PFSK-1 (cell line): Measurements from ENCODE around the gene PPM1M.

Experiments used
- SIN3A ChIP-seq: IDR thresholded peaks from 2 replicates; pipeline ENCODE4 v1.6.1; 2012; ENCODE audit warnings: mild to moderate bottlenecking, low read length, moderate library complexity, borderline replicate concordance; ENCODE audit not compliant: insufficient read depth
- TF ChIP-seq, protein P1 (sequence below), 2 experiments: IDR thresholded peaks; 2 replicates each; pipeline versions ENCODE4 v1.6.1 to v1.8.0; 2011 to 2012; ENCODE audit warnings: low read depth in 2 of 2, low read length in 2 of 2, control low read depth in 1 of 2, inconsistent platforms in 1 of 2, mild to moderate bottlenecking in 1 of 2, moderate library complexity in 1 of 2; ENCODE audit not compliant: insufficient read depth in 1 of 2

DNA sequence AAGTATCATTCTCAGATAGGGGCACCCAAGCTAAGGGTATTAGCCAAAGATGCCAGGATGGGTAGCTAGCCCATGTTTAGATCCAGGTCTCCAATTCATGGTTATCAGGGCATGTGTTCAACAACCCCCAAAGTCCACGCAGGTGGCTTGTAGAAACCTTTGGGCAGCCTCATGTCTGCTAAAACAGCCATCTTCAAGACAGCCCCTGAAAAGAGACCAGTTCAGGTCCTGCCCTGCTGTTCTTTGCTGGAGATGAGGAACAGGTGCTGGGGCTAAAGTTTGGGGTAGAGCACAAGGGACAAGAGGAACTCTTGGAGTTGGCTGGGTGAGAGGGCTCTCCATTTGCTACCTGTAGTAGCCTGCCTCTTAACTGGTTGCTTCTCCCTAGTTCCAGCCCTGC is 4.6 kb downstream of the PPM1M start:
- TF ChIP-seq, protein P1, sequence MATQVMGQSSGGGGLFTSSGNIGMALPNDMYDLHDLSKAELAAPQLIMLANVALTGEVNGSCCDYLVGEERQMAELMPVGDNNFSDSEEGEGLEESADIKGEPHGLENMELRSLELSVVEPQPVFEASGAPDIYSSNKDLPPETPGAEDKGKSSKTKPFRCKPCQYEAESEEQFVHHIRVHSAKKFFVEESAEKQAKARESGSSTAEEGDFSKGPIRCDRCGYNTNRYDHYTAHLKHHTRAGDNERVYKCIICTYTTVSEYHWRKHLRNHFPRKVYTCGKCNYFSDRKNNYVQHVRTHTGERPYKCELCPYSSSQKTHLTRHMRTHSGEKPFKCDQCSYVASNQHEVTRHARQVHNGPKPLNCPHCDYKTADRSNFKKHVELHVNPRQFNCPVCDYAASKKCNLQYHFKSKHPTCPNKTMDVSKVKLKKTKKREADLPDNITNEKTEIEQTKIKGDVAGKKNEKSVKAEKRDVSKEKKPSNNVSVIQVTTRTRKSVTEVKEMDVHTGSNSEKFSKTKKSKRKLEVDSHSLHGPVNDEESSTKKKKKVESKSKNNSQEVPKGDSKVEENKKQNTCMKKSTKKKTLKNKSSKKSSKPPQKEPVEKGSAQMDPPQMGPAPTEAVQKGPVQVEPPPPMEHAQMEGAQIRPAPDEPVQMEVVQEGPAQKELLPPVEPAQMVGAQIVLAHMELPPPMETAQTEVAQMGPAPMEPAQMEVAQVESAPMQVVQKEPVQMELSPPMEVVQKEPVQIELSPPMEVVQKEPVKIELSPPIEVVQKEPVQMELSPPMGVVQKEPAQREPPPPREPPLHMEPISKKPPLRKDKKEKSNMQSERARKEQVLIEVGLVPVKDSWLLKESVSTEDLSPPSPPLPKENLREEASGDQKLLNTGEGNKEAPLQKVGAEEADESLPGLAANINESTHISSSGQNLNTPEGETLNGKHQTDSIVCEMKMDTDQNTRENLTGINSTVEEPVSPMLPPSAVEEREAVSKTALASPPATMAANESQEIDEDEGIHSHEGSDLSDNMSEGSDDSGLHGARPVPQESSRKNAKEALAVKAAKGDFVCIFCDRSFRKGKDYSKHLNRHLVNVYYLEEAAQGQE (IDR thresholded peaks at IDR 0.05; ENCODE audit: insufficient read depth in 1 of 2, low read depth in 2 of 2, low read length in 2 of 2): no peak
- no peak for TF ChIP-seq SIN3A
